Colon (tissue), 2 donors: ENCODE measurements around the gene CACYBP.

Source experiments
- FAIRE-seq: peaks from 2 replicates; lab custom pipeline; 2012; peaks lifted over from hg19 to GRCh38; lab: Jason Lieb, UNC
- donor health status: control.
- donor health status: control.

The CACYBP gene, protein sequence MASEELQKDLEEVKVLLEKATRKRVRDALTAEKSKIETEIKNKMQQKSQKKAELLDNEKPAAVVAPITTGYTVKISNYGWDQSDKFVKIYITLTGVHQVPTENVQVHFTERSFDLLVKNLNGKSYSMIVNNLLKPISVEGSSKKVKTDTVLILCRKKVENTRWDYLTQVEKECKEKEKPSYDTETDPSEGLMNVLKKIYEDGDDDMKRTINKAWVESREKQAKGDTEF

DNA sequence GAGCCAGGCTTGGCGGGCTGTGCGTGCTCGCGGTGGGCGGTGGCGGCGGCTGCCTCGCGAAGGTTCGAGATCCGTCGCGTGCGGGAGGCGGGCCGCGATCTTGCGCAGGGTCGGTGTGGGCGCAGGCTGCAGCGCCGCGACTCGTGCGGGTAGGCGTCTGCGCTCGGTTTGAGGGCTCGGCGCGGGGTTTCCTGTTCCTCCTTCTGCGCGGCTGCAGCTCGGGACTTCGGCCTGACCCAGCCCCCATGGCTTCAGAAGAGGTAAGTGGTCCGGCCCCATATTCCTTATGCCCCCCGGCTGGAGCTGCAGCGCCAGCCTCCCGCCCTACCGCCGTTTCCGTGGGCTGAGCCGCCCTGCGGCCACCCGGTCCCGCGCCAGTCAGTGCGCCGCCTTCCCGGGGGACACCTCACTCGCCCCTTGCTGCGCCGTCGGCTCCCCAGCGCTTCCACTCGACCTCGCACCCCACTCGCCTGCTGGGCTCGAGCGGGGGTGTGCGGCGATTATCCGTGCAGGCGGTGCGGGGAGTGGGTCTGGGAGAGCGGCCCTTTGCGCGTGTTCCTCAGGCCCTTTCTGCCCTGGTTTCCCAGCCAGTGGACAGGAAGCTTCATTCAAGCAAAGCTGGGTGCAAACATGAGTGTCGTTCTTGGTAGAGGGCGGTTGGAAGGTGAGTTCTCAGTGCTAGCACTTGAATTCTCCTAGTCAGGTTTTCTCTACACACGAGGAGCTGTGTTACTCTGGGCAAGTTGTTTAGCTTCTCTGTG is at the start of gene CACYBP:
Gene CACYBP (plus strand): TSS at position 12 of the 761 bp plus-strand sequence. CDS start 234 bp downstream, at position 246.
- FAIRE-seq: no peak

DNA sequence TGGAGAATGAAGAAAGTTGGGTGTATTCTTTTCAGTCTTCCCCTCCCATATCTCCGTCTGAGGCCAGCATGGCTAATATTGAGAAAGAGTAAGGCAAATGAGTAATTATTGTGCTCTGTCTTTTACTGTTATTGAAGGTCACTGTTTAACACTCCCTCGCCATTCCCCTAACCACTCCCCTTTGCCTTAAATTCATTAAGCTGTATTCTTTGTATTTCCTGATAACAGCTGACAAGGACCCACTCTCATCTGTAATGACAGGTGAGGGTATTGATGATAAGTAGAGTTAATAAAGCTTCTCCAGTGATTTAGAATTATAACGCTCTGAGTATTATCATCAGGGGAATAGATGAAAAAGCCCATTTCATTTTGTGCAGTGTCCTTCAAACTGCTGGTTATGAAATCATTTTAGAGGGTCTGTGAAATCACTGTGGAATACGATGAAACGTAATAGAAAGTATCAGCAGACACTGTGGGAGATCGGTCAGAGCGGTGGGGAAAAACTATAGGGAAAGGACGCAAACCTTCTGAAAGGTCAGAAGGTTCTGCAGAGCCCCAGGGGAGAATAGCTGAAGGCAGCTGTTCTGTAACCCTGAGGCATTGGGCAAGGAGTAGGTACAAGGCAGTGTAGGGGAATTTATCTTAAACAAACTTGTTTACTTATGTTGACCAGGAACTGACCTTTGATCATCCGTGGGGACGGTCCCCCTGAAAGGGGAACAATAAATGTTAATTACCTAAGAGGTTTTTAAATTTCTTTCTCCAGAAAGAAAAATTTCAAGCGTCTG is 46.3 kb upstream of the CACYBP start:
- FAIRE-seq: no peak

DNA sequence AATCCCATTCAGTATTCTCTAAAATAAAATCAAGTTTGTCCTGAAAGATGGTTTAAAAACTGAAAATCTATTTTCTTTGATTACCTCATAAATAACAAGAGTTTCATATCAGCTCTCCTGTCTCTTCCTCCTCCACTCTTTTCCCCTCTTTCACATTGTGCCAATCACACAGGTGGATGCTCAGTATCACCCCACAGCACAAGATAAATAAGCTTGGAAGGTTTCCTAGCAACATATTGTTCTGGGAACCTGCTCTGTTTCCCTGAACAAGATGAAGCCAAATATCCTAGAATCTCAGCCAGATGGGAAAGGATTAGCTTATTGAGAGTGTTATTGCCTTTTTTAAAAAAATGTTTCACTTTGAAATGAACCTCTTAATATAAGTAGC is 45.7 kb upstream of the CACYBP start:
- peak; percentile 14 for FAIRE-seq

DNA sequence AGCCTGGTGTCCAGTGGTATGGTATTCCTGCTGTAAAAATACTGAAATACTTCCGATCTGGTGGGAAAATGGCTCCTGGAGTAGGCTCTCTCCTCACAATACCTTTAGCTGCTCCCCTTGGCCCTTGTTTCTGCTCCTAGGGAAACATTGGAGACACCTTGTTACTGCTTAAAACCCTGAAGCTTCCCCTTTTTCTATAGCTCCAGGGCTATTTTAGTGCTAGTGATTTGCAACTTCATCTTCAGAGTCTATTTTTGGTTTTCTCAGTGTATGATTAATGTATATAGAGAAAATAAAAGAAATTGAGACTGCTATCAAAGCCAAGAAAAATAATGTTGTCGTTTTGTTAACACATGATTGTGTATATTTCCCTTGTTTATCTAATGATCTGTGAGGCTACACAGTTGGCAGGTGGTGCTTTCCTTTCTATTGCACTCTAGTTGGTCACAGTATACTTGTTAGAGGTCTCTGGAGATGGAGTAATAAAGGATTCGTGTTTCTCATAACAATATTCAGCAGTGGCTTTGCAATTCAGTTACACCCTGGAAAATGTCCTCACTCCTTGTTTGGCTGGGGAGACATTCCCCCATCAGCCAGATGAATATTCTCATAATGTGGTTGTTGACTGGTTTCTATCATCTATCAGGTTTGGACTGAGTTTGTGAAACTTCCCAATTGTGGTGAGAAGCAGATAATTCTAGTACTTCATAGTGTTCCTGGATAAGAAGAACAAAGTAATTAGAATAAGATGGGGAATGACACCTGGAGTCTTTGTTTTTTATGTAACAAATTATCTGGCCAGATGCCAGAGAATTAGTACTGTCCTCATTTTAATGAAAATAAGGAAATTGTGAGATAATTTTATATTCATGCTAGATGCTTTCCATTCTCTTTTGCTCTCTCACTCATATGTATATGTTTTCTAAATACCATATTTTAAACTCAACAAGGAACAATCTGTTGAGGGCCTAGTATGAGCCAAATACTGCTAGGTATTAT is 44.8 kb upstream of the CACYBP start:
- FAIRE-seq: no peak

DNA sequence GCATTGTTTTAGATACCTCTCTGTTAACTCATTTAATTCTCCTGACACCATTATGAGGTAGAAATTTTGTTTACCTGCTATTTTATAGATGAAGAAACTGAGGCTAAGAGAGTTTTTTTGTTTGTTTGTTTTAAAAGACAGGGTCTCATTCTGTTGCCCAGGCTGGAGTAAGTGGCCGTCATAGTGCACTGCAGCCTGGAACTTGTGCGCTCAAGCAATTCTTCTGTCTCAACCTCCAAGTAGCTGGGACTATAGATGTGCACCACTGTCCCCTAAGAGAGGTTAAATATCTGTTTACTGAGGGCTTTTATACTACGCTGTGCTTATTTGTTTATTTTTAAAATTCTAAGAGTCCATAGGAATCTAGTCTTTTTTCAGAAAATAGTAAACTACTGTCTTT is 43.7 kb upstream of the CACYBP start:
- FAIRE-seq: no peak

DNA sequence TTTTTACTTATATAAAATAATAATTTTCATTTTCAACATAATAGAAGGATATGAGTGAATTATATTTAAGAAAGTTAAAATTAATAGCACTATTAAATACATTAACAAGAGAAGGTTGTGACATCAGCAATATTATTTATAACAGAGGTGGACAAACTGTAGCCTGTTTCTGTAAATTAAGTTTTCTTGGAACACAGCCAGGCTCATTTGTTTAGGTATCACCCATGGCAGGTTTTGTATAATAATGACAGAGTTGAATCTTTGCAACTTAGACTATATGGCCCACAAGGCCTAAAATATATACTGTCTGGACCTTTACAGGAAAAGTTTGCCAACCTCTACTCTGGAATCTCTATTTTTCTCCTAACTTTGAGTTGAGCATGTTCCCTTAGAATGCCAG is 42.8 kb upstream of the CACYBP start:
- no peak for FAIRE-seq

DNA sequence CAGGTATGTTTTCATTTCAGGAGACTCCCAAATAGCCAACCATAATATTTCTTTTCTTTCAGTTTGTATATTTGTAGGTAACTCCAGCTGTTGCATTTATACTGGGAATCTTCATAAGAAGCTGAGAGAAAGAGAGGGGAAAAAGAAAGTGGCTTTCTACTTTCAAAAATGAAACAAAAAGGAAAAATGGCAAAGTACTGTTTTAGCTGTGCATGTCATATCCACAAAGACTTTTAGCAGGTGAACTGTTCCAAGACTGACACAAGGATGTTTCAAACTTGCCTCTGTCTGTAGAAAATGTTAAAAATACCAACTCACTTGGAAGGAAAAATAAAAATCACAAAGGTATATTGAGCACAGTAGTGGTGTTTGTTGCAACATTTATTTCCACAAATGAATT is 41.9 kb upstream of the CACYBP start:
- FAIRE-seq: no peak

DNA sequence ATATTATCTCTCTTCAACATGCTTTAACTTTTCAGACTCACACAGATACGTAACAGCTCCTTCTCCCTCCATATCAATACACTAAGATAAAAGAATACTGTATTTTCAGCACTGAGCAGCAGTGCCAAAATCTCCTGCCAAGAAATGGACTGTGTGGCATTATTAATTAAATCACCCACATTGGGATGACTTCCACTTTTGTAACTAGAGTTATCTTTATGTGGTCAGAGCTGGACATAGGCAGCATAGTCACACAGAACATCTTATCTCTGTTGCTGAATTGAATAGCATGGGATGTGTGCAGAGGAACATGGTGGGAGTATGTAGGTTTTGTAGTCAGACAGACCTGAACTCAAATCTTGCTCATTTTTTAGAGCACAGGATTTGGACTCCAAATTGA is 41.4 kb upstream of the CACYBP start:
- FAIRE-seq: no peak

DNA sequence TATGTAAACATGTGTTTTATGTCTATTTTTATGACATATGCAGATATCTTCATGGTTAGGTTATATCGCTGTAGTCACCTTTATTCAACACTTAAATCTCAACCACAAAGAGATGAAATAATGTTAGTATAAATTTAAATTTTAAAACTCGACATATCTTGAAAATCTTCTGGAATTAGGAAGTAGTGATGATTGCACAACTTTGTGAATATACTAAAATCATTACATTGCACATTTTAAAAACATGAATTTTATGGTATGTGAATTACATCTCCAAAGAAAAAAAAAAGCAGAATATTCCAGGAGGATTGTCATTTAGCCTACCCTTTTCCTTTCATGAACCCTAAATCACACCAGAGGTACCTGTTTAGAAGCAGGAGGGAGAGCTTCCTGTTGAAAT is 39.4 kb upstream of the CACYBP start:
- FAIRE-seq: no peak

DNA sequence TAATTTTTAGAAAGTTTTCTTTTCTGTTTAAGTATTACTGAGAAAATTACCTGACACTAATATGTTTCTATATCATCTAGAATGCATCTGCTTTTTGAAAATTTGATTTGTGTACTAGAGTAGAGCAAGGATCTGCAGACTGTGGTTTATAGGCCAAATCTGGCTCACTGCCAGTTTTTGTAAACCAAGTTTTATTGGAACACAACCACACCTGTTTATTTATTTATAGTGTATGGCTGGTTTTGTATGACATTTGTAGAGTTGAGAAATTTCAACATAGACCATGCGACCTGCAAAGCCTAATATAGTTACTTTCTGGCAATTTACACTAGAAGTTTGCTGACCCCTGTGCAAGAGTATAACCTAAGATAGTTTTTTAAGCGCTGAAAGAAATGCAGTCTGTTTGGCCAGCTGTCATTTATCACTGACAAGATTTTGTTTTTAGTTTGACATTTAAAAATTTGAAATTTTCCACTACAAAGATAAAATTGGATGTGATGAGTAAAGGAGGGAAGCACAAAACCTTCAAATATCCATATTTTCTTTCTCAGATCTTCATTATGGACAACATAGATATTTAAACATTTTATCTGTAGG is 36.1 kb upstream of the CACYBP start:
- FAIRE-seq: no peak

DNA sequence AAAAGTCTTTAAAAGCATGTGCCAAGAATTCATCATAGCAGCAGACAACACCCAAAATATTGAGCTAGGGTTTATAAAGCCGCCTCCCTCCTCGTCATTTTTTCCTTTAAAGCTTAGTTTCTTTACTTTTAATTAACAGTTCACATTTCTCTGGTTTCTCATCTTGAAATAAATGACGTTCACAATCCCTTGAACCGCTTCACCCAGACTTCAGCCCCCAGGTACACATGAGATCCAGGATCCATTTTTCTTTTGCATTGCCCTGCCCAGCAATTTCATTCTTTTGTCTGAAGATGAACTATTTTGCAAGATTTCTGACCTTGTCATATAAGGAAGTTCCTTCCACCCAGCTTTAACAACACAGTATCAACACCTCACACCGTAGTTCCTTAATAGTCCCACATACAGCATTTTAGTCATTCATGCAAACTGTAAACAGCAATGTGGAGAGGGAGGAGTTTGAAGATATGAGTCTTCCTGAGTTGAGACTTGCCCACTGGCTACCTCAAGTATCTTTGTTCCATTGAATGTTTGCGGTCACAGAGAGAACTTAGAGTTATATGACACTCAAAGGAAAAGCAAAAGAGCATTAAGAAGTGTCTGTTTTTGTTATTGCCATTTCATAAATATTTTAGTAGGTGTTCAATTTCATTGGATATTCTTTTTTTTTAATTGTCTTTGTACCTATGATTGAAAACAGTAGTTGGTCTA is 35.3 kb upstream of the CACYBP start:
- no peak for FAIRE-seq

DNA sequence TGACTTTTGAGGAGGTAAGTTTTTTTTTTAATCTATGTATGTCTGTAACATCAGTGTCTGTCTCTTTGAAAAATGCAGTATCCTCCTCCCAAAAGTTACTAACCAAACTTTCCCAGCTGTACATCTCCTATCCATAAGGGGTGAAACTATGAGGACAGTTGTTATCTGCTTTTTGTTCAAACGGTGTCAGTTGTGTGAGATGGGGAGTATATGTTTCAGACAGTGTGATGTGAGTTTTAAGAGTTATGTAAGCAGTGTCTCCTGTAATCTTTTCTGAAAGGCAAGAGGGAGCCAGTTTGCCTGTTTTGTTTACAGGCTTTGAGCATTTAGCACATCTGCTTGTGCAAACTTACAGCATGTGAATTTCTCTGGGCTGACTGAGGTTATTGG is 34.8 kb upstream of the CACYBP start:
- no peak for FAIRE-seq

DNA sequence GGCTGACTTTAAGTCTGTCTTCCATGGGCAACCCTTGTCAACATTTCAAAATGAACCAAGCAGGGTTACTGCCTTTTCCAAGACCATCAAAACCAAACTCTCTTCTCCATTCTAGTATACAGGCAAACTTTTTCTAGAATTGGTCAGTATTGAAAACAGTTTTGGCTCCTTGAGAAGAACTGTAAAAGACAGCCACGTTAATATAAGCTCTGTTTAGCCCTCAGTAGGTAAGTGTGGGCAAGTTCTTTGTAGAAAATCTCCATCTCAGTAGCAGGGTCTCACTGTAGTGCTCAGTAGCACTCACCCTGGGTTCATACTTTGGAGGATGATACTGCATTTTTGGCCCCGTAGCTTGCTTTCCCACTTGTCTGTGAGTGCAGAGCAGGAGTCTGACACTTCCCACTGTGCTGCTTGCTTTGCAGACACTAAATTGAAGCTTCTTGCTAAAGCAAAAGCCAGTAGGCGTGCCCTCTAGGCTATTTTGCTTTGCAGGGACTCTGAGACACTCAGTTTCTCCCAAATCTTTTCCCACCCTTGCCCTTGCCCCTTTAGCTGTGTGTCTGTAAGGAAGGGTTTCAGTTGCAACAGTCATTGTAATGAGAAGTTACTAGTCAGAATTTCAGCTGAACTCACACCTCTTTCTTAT is 34.3 kb upstream of the CACYBP start:
- no peak for FAIRE-seq

DNA sequence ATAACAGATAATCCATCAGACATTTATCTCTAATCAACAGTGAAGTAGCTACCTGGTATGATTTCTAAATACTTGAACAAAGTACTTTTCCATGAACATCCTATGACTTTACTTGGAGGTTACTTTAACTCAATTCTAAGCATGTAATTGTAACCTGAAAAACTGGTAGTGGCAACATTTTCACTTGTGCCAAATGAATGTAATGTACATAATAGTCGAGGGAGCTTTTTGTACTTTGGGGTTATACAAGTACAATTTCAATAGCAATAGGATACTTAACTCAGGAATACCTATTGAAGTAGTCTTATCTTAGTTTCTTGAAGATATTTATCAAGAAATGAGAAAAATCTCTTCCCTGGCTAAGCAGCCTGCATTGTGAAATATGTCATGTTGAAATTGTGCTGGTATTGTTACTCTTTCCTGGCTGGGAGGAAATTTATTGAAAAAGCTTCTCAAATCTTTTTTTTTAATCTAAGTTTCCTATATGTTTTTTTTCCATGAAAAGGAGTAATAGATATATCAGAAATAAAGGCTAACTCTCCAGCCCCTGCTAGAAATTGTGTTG is 33.7 kb upstream of the CACYBP start:
- peak; percentile 24 for FAIRE-seq

DNA sequence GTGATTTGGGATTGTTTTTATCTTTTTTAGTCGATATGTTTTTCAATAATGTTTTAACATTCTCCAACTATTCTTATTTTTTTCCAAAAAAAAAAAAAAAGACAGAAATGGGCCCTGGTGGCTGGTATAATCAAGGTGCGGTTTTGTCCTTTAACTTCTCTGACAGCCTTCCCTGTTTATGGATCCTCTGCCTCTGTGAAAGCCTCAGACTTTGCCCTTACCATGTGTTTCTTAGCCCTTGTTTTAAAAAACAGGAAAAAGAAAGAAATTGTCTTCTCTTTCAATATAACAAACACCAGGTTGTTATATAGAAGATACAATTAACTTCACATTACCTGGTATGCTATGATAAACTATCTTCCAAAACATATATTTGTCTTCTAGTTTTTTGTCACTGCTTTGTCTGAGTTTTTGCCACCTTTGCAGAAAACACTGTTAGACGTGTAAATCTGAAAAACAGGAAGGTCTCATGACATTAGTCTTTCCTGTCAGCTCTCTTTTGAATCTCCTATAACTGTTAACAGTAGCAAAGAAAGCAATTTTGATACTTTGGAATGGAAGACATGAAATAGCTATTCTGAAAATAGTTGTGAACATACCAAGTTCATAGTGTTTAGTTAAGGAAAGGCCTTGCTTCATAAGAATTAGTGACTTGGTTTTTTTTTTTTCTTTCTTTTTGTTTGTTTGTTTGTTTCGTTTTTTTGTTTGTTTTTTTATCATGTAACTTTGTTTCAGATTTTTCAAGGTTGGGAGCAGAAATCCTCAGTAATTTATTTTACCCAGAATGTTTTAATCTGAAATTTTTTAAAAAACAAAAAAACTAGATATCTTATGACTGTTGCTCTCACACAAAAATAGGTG is 31.7 kb upstream of the CACYBP start:
- peak; percentile 60 for FAIRE-seq

DNA sequence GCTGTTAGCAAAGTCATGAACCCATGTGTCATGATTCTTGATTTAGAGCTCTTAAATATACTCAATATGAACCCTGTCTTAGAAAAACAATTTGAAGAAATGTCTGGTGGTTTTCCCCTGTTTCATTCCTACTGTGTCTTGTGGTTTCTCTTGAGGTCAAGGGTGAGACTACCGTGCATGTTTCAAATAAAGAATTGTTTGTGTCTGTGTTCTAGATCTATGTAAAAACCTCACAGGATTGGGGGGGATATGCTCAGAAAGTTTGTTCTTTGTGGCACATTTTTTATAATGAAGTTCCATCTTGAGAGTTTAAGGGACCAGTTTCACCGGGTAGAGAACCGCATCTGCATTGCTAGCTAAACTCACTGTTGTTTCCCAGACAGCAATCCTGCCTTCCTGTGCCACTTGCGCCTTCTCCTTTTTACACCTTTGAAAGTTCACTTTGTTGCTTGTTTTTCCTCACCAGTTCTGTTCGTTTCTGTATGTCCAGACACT is 30.9 kb upstream of the CACYBP start:
- no peak for FAIRE-seq

DNA sequence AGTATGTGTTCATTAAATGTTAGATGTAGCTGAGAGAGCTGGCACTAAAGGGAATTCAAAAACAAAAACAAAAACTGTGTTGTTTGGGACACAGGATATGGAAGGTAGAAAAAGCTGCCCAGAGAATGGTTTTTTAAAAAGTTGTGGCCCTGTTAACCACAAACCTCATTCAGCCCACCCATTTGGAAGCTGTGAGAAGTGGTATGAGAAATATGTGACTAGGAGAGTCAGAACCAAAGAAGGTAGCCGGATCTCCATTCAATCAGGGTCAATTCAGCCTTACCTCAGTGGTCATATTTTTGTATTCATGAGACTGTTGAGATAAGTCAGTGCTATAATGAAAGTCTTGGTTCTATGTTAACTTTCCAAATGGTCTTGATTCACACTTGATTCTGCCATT is 29.8 kb upstream of the CACYBP start:
- no peak for FAIRE-seq

DNA sequence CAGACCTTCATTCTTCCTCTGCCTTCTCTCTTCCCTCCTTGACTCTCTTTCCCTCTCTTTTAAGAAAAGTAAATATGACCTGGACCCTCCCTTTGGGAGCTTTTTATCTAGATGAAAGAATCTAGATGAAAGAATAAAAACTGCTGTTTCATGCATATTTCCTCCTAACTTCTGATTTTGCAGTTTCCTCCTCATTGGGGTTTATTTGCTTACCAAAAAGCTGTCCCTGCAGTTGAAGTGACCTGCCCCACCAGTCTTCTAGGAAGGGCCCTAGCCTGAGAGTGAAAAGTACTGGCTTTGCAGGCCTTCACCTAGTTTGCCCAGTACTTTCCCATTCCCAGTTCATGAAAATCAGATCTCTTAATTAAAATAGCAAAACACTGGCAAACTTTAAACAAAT is 28.3 kb upstream of the CACYBP start:
- FAIRE-seq: no peak

DNA sequence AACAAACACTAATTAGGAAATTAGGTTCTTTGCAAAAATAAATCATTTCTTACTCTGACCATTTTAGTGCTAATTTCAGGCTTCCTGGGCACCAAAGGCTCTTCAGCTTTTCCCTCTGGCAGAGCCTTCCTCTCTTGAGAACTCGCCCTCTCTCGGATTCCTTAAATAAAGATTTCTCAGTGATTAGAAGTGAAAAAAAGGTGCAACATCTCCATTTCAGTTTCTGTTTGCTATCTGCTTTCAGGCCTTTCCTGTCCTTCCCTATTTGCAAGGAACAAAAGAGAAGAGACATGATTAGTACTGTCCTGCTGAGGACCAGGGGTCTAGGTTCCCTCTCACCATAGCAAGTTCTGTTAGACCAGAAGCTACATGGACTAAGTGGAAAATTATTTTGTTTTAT is 27.8 kb upstream of the CACYBP start:
- FAIRE-seq: no peak
